H54 (cell line): Measurements from ENCODE around the gene NYAP1.
"Not testable (repeated sequence)": the region's sequence is repeated elsewhere in the genome, so short reads cannot be mapped to it uniquely, and the experiment has no call there.

Experiments
- DNase-seq: peaks from one replicate; pipeline ENCODE4 v3.0.0; 2011; ENCODE audit warnings: low spot score, mixed read lengths; ENCODE audit not compliant: insufficient read length
- FAIRE-seq: peaks from 3 replicates; lab custom pipeline; 2011; peaks lifted over from hg19 to GRCh38; lab: Jason Lieb, UNC
- POLR2A ChIP-seq: IDR thresholded peaks from 2 replicates; pipeline ENCODE4 v1.6.1; 2011; ENCODE audit warnings: low read depth, mild to moderate bottlenecking, low read length

The NYAP1 gene

DNA sequence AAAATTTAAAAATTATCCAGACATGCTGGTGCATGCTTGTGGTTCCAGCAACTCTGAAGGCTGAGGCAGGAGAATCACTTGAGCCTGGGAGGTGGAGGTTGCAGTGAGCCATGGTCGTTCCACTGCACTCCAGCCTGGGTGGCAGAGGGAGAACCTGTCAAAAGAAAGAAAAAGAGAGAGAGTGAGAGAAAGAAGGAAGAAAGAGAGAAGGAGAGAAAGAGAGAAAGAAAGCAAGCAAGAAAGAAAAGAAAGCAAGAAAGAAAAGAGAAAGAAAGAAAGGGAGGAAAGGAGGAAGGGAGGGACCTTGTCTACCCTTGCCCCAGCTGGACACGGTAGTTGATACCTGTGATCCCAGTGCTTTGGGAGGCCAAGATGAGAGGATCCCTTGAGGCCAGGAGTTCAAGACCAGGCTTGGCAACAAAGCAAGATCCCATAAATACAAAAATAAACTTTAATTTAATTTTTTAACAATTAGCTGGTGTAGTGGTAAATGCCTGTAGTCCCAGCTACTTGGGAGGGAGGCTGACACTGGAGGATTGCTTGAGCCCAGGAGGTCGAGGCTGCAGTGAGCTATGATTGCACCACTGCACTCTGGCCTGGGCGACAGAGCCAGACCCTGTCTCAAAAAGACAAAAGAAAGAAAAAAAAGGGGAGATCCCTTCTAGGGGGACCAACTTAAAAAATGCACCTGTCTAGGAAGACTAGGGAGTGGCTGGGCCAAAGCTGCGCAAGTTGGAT is 9.2 kb downstream of the NYAP1 start:
- TF ChIP-seq POLR2A = no peak
- FAIRE-seq (no peak), DNase-seq (no peak)

DNA sequence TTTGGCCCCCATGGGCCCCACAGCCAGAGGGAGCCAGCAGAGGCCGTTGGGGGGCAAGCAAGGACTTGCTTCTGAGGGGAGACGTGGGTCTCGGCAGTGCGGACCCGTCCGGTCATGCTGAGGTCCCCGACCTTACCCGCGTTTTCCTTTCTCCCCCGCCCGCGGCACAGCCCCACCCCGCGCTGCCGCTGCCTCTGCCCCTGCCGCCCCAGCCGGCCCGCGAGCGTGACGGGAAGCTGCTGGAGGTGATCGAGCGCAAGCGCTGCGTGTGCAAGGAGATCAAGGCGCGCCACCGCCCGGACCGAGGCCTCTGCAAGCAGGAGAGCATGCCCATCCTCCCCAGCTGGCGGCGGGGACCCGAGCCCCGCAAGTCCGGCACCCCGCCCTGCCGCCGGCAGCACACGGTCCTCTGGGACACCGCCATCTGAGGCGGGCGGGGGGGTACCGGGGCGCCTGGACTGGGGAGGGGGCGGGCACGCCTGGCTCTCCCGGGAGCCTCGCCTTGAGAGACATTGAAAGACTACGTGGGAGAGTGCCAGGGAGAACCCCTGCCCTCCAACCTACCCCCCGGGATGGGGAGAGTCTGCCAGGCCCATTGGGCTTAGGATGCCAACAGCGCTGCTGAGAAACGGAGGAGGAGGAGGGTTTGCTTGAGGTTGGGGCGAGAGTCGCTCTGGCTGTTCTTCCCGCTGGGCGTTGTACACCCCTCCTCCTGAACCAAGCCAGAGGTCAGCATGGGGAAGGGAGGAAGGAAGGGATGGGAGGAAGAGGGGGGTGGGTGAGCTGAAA is 9.9 kb downstream of the NYAP1 start:
- FAIRE-seq (no peak), DNase-seq (no peak)
- TF ChIP-seq POLR2A = no peak

DNA sequence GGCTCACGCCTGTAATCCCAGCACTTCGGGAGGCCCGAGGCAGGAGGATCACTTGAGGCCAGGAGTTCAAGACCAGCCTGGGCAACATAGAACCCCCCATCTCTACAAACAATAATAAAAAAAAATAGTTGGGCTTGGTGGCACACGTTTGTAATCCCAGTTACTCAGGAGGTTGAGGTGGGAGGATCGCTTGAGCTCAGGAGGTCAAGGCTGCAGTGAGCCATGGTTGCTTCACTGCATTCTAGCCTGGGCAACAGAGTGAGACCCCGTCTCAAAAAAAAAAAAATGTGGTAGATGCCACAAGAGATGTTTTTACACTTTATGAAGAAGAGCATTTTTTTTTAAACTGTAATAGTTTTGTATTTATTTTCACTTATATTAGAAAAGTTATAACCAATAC is 12.8 kb downstream of the NYAP1 start:
- FAIRE-seq (no peak), DNase-seq (no peak)
- TF ChIP-seq POLR2A = no peak

DNA sequence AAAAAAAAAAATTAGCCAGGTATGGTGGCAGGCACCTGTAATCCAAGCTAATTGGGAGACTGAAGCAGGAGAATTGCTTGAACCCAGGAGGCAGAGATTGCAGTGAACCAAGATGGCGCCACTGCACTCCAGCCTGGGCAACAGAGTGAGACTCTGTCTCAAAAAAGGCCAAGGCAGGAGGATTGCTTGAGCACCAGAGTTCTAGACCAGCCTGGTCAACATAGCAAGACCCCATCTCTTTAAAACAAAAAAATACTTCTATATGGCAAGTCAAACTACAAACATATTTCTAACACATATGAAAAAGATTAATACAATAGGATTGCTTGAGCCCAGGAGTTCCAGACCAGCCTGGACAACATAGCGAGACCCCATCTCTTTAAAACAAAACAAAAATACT is 17.0 kb downstream of the NYAP1 start:
- not testable (repeated sequence) for FAIRE-seq, DNase-seq

DNA sequence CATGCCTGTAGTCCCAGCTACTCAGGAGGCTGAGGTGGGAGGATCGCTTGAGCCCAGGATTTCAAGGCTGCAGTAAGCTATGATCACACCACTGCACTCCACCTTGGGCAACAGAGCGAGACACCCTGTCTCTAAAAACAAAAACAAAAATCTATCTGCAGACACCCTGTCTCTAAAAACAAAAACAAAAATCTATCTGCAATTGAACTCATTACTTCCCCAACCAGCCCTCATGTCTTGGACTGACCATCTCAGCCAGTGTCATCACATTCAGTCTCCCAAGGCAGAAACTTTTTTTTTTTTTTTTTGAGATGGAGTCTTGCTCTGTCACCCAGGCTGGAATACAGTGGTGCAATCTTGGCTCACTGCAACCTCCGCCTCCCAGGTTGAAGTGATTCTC is 20.3 kb downstream of the NYAP1 start:
- not testable (repeated sequence) for FAIRE-seq, DNase-seq

DNA sequence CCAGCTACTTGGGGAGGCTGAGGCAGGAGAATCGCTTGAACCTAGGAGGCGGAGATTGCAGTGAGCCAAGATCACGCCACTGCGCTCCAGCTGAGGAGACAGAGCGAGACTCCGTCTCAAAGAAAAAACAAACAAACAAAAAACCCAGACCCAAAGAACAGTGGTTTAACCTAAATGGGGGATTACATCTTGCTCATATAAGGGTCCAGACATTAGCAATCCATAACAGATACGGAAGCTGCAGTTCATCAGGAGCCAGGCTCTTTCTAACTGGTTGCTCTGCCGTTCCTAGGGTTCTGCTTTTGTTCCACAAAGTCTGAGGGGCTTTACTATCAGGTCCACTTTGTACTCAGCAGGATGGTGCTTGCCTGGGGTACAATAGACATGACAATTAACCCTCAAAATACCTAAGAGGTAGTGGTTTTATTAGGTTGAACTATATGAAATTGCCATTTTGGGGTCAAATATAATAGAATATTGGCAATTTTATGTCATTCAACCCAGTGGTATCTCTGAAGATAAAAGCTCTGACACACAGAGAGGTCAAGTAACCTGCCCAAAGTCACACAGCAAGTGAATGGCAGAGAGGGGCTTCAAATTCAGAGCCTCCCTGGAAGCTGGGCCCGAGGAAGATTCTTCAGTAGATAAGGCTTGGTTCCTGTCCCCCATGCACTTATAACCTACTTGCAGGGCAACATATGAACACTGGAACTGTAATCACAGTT is 21.3 kb downstream of the NYAP1 start:
- TF ChIP-seq POLR2A = no peak
- FAIRE-seq (no peak), DNase-seq (no peak)

DNA sequence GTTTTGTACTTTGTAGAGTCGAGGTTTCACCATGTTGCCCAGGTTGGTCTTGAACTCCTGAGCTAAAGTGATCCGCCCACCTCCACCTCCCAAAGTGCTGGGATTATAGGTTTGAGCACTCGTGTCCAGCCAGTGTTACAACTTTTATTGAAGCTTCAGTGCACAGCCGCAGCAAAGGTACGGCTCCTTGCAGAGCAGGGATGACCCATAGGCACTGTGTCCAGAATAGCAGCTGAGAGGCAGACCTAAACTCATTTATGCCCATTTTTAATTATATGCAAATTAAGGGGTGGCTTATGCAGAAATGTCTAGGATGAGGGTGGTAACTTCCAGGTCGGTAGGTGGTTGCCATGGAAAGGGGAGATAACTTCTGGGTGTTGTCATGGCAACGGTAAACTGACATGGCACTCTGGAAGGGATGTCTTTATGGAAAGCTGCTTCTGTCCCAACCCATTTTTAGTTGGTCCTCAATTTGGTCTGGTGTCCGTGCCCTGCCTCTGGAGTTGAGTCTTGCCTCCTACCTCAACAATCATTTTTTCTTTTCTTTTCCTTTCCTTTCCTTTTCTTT is 22.7 kb downstream of the NYAP1 start:
- no peak for FAIRE-seq
- no peak for TF ChIP-seq POLR2A
- DNase-seq = no peak

DNA sequence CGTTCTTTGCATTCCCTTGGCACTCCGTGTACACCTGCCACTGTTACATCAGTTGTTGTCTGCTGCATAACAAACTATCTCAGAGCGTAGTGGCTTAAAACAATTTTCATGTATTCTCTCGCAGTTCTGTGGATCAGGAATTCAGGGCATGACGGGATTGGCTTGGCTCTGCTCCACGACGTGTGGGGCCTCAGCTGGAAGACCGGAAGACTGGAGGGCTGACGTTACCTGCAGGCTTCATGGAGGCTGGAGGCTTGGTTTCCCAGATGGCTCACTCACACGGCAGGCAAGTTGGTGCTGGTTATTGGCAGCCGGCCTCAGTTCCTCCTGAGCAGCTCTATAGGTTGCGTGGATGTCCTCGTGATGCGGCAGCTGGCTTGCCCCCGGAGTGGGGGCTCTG is 25.5 kb downstream of the NYAP1 start:
- TF ChIP-seq POLR2A = no peak
- DNase-seq = no peak
- FAIRE-seq = no peak

DNA sequence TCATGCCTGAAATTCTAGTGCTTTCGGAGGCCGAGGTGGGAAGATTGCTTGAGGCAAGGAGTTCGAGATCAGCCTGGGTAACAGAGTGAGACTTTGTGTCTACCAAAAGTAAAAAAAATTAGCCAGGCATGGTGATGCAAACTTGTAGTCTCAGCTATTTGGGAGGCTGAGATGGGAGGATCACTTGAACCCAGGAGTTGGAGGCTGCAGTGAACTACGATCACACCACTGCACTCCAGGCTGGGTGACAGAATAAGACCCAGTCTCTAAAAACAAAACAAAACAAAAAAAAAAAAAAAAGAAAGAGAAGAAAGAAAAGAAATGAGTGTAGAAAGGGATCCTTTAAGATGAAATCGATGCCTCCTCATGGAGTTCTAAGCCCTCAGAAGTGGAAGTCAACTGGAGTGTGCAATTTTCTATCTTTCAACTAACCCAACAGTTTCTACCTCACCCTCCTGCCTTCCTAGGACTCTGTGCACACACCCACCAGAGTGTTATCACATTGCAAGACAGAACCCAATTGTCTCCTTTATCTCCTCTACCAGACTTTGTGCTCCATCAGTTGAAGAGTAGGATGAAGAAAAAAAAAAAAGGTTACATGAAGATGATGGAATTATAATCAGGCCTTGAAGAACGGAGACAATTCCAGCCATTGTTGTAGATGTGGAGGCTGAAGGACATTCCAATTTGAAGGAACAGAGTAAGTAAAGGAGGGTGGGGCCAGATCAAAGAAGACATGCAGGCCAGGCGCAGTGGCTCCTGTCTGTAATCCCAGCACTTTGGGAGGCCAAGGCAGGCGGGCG is 26.9 kb downstream of the NYAP1 start:
- no peak for TF ChIP-seq POLR2A
- DNase-seq (no peak), FAIRE-seq (no peak)

DNA sequence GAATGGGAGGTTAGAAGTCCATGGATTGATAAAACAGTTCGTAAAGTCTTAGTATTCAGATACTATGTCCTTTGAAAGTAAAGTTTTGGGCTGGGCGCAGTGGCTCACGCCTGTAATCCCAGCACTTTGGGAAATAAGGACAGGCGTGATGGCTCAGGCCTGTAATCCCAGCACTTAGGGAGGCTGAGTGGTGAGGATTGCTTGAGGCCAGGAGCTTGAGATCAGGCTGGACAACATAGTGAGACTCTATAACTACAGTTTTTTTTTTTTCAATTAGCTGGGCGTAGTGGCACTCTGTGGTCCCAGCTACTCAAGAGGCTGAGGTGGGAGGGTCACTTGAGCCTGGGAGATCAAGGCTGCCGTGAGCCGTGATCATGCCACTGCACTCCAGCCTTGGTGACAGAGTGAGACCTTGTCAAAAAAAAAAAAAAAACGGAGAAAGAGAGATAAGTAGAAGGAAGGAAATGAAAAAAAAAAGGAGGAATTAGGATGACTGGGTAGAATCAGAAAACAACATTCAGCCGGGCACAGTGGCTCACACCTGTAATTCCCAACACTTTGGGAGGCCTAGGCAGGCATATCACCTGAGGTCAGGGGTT is 29.6 kb downstream of the NYAP1 start:
- FAIRE-seq (no peak), DNase-seq (no peak)
- TF ChIP-seq POLR2A = no peak

DNA sequence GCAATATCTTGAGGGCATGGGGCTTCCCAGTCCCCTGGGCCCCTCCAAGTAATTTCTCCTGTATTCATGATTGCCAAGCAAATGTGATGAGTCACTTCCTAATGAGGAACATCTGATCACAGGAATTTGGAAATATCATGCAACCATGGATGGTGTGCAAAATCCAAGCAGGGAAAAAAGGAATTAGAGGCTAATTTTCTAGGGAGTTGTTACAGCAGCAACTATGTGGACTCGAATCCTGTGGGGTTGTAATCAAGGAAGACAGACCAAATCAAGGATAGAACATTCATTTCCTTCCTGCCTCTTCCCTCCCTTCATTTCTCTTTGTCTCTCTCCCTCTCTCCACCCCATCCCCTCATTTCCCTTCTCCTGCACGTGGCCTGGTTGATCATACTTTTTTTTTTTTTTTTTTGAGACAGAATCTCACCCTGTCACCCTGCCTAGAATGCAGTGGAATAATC is 31.4 kb downstream of the NYAP1 start:
- no peak for TF ChIP-seq POLR2A
- no peak for DNase-seq
- no peak for FAIRE-seq

DNA sequence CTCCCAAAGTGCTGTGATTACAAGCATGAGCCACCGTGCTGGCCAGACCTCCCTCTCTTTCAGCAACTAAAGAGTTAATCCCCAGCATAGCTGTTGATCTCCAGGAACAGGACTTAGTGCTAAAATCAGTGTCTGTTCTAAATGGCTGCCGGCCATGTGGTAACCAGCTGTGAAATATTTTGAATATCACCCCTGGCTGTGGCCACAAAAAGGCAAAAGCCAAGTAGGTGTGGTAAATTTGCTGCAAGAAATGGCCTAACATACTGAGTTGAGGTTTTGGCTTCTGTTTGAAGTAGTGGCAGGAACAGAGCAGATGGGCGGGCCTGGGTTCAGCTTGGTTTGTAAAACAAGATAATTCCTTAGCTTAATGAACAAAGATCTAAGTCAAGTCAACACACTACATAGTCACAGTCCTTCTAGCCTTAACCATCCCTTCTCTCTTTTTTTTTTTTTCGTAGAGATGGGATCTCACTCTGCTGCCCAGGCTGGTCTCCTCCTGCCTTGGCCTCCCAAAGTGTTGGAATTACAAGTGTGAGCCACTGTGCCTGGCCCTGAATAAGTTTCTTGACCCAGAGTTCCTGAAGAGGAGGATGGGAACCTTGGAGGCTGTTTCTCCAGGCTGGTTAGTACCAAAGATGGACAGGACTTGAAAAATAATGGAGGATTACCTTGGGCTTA is 32.5 kb downstream of the NYAP1 start:
- FAIRE-seq = peak; percentile 57
- DNase-seq = peak; percentile 55
- TF ChIP-seq POLR2A = no peak
